AG04450 (cell line): ENCODE data around the gene ATXN2L. TPM values are rescaled to one million over a fixed set of nuclear protein-coding genes. Genes with fewer than 3 reads are reported as not detected.

Experiments used
- CTCF ChIA-PET: fragments of 300-600, 350-600 bp; formaldehyde crosslinking; extraction: SDS; loops from one replicate; lab custom pipeline; 2022; ENCODE audit warnings: antibody characterized with exemption, inconsistent platforms; lab: Charles Lee
- POLR2A ChIA-PET: fragments of 350-600 bp; formaldehyde crosslinking; extraction: SDS; loops from one replicate; lab custom pipeline; 2021; ENCODE audit warnings: antibody characterized with exemption, inconsistent platforms; lab: Yijun Ruan, JAX
- DNase-seq: peaks from one replicate; pipeline ENCODE4 v3.0.0-alpha.2; 2011; ENCODE audit warnings: low read depth, low spot score
- H3K27ac ChIP-seq: one replicate; pipeline ENCODE4 v1.5.1; 2012; ENCODE audit warnings: low read depth, low read length, control low read depth
- H3K27me3 ChIP-seq: one replicate; pipeline ENCODE4 v1.6.0; 2012; ENCODE audit warnings: low read length; ENCODE audit not compliant: control insufficient read depth, insufficient read depth
- H3K4me3 ChIP-seq: 2 replicates; pipeline ENCODE4 v1.5.1; 2011; ENCODE audit warnings: mild to moderate bottlenecking, low read depth, low read length, control low read depth
- H3K9me3 ChIP-seq: 2 replicates; pipeline ENCODE4 v1.5.1; 2012; ENCODE audit warnings: low read length; ENCODE audit not compliant: control insufficient read depth, insufficient read depth
- CTCF ChIP-seq: IDR thresholded peaks from 2 replicates; pipeline ENCODE4 v1.5.1; 2011; ENCODE audit warnings: low read depth, low read length, control low read depth, inconsistent platforms
- polyA plus RNA-seq: library from polyadenylated mRNA; depleted of rRNA; stranded (reverse); fragments of >200 nt; gene quantifications from 2 replicates; pipeline ENCODE4 v1.2.3, GENCODE V29; 2011; rRNA removed
- small RNA-seq: library from RNA; depleted of rRNA; stranded (forward); fragments of <200 nt; gene quantifications from one replicate; pipeline ENCODE3, GENCODE V24; 2012; ENCODE audit warnings: low read depth; ENCODE audit not compliant: insufficient read length

Gene ATXN2L
- polyA plus RNA-seq, 1 experiment: 19.7 TPM

GRCh38 chr16:28882551-28883160 lies 59.9 kb downstream of the ATXN2L start:
- Histone ChIP-seq H3K27me3 (no peaks in the 10 kb centered on the region), H3K4me3 (no peak overlapping the region), H3K9me3 (no peaks in the 10 kb centered on the region; the same call in 1 of the 2 replicates), H3K27ac (no peak overlapping the region)
- POLR2A ChIA-PET: no interaction called here
- DNase-seq: no peak
- TF ChIP-seq CTCF: no peak
- CTCF ChIA-PET: no interaction called here

GRCh38 chr16:28883221-28883996 lies 60.6 kb downstream of the ATXN2L start:
- Histone ChIP-seq H3K9me3 (no peaks in the 10 kb centered on the region; the same call in 1 of the 2 replicates), H3K4me3 (no peak overlapping the region), H3K27me3 (no peaks in the 10 kb centered on the region), H3K27ac (no peak overlapping the region)
- no peak for TF ChIP-seq CTCF
- no peak for DNase-seq
- CTCF ChIA-PET: no interaction called here
- POLR2A ChIA-PET: no interaction called here

- POLR2A ChIA-PET: no interaction called here
- Histone ChIP-seq H3K27ac (no peak overlapping the region), H3K9me3 (no peaks in the 10 kb centered on the region; the same call in 1 of the 2 replicates), H3K4me3 (no peak overlapping the region), H3K27me3 (no peaks in the 10 kb centered on the region)
- CTCF ChIA-PET: no interaction called here
- no peak for DNase-seq
- TF ChIP-seq CTCF: no peak
Observed at GRCh38 chr16:28884045-28884444, 61.2 kb downstream of the ATXN2L start.

Small RNA genes within 50 kb of the gene (small RNA-seq; reads per million reads assigned to genes)
- gene RF00416: not detected

Other genes starting within 250 kb of the ATXN2L start
- 0.11 and 0.12 TPM in 2 replicates for gene SULT1A2, start 225.9 kb upstream of the ATXN2L start, polyA plus RNA-seq
- gene SULT1A1, start 213.0 kb upstream of the ATXN2L start, polyA plus RNA-seq: 1.6 and 2.1 TPM in 2 replicates
- gene NPIPB8, start 184.9 kb upstream of the ATXN2L start, polyA plus RNA-seq: 0.69 and 0.81 TPM in 2 replicates
- gene EIF3C, start 111.5 kb upstream of the ATXN2L start, polyA plus RNA-seq: 223 and 265 TPM in 2 replicates
- gene NPIPB9, start 71.2 kb upstream of the ATXN2L start, polyA plus RNA-seq: 0.16 and 0.35 TPM in 2 replicates
- 107 and 110 TPM in 2 replicates for gene TUFM, start 23.3 kb downstream of the ATXN2L start, polyA plus RNA-seq
- gene SH2B1, start 40.8 kb downstream of the ATXN2L start, polyA plus RNA-seq: 12.2 and 13.8 TPM in 2 replicates
- 0.22 and 0.50 TPM in 2 replicates for gene ATP2A1, start 55.5 kb downstream of the ATXN2L start, polyA plus RNA-seq
- gene RABEP2, start 102.2 kb downstream of the ATXN2L start, polyA plus RNA-seq: 9.0 and 11.7 TPM in 2 replicates
- gene CD19, start 109.0 kb downstream of the ATXN2L start, polyA plus RNA-seq: not detected in 2 replicates
- gene NFATC2IP, start 127.9 kb downstream of the ATXN2L start, polyA plus RNA-seq: 20.7 and 22.3 TPM in 2 replicates
- gene SPNS1, start 151.8 kb downstream of the ATXN2L start, polyA plus RNA-seq: 21.9 and 23.6 TPM in 2 replicates
- gene LAT, start 162.1 kb downstream of the ATXN2L start, polyA plus RNA-seq: 2.6 and 2.9 TPM in 2 replicates